HG03571 (cell line): ENCODE data around the gene KRTAP4-8.
"Not testable (repeated sequence)": the region's sequence is repeated elsewhere in the genome, so short reads cannot be mapped to it uniquely, and the experiment has no call there.

Experiments used
- ATAC-seq: cut with Tn5 transposase; IDR thresholded peaks from one replicate; pipeline ENCODE4 v1.9.1; 2021; ENCODE audit not compliant: unreplicated experiment

The KRTAP4-8 gene

GRCh38 chr17:41065829-41066624 is 31.9 kb downstream of the KRTAP4-8 start, which contains the start of gene KRTAP2-4:
KRTAP2-4 (minus strand) TSS chr17:41065879; CDS start chr17:41065845, 34 bp downstream.
- ATAC-seq: no peak

GRCh38 chr17:41065016-41065689 is 32.8 kb downstream of the KRTAP4-8 start:
- ATAC-seq: not testable (repeated sequence)

DNA sequence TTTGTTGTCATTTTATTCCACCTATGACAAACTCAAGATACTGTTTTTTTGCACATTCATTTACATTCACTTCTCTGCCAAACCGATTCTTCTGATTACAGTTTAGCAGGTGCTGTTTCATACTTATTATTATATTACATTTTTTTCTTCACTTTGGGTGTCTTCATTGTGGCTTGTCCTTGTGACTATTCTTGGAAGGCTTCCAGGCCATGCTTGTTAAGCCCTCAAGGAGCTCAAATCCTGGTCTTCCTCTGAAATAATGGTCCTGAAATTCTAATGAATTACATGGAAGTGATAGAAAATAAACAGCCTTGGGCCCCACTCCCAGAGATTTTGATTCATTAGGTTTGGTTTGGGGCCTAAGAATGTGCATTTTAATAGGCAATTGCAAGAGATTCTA is 33.6 kb downstream of the KRTAP4-8 start:
- no peak for ATAC-seq

- ATAC-seq: no peak
Measured at GRCh38 chr17:41063449-41063848, 34.5 kb downstream of the KRTAP4-8 start.

GRCh38 chr17:41061964-41062363 is 36.0 kb downstream of the KRTAP4-8 start:
- no peak for ATAC-seq

DNA sequence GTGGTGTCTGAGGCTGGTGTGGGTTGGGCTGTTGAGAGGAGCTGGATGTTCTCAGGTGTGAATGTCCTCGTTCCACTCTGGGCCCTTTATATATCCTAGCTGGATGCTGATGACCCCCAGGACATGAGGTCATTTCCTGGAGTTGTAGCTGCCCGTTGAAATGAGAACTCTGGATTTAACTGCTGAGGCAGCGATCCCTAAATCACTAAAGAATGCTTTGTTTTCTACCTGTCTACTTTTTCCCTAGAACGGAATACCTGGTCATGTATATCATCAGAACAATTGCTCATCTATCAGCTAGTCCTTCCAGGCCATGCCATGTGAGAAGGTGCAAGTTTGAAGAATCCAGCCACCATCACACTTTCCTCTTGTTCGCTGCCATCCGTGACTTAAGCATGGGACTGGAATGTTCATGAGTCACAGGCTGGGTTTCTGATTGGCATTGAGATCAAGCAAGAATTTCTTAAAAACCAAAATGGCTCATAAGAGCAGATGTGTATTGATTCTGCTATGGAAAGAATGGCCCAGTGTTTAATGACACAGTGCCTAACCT is 37.8 kb downstream of the KRTAP4-8 start, which contains the start of gene KRTAP2-3:
KRTAP2-3 (minus strand) TSS at position 63 of the 553 bp plus-strand sequence. CDS start 64 bp downstream, outside the sequence.
- no peak for ATAC-seq

- ATAC-seq: not testable (repeated sequence)
Measured at GRCh38 chr17:41059276-41060051, 38.5 kb downstream of the KRTAP4-8 start.

DNA sequence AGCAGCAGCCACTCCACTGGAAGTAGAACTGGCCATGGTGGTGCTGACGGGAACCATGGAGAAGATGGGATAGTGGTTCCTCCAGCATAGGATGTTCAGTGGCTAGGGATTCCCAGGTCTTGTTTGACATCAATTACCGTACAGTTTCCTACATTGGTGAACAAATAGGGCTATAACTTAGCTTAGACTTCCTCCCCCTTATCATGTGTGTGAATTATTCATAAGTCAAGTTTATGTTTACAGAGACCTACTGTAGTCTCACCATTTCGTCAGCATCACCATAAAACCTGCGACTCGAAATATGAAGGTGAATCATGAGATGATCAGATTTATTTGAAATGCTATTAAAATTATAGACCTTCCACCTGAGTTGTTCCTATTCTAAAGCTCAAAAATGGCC is 39.2 kb downstream of the KRTAP4-8 start:
- no peak for ATAC-seq

DNA sequence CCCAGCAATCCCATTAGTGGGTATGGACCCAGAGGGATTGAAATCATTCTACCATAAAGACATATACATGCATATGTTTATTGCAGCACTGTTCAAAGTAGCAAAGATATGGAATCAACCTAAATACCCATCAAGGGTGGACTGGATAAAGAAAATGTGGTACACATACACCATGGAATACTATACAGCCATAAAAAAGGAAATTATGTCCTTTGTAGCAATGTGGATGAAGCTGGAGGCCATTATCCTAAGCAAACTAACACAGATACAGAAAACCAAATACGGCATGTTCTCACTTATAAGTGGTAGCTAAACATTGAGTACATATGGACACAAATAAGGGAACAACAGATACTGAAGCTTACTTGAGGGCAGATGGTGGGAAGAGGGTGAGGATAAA is 40.4 kb downstream of the KRTAP4-8 start:
- ATAC-seq: no peak

DNA sequence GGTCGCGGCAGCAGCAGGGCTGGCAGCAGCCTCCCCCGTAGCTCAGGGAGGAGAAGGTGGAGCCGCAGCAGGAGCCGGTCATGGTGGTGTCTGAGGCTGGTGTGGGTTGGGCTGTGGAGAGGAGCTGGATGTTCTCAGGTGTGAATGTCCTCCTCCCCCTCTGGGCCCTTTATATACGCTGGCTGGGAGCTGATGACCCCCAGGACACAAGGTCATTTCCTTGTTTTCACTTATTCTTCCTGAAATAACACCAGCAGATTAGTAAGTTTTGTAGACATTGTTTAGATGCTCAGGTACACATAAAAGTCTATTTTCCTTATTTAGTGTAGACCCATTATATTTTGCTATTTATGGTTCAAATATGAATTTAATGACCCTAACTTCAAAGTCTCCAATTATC is 42.8 kb downstream of the KRTAP4-8 start, which contains the start of gene KRTAP2-2:
KRTAP2-2 (minus strand) TSS at position 101 of the 400 bp plus-strand sequence; CDS start at position 82, 19 bp downstream.
- not testable (repeated sequence) for ATAC-seq

GRCh38 chr17:41054556-41054955 is 43.4 kb downstream of the KRTAP4-8 start:
- not testable (repeated sequence) for ATAC-seq

- ATAC-seq: no peak
Measured at GRCh38 chr17:41054025-41054424, 43.9 kb downstream of the KRTAP4-8 start.

- ATAC-seq: no peak
Measured at GRCh38 chr17:41052566-41052965, 45.4 kb downstream of the KRTAP4-8 start.

DNA sequence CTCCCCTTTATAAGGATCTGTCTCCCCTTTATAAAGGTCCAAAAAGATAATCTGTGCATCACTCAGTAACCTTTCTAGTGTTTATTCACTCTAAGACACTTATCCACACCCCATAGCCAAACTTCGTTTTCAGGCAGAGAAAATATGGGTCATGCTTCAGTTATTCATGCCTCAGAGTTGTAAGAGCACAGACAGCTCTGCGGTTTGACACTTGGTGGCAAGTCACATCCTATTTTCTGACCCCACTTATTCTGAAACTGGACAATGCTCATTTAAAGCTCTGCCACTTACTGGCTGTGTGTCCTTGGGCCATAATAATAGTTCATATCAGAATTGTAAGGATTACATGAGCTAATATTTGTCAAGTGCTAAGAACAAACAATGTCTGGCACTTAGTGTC is 48.8 kb downstream of the KRTAP4-8 start:
- no peak for ATAC-seq

DNA sequence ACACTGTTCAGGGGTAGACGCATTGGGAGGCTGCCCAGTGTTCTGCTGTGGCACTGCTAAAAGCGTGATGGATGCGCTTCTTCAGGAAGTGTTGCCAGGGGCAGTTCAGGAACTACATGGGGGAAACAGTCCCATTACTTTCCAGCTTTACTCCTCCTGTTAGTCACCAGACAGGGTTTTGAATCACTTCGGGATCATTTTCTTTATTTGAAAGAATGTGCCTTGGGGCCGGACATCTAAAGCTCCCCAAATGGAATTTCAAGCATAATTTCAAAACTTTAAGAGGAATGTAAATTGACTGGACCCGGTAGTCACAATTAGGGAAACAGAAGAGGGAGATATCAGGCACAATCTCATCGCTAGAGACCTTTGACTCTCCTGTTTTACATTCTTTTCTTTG is 49.5 kb downstream of the KRTAP4-8 start:
- ATAC-seq: no peak
